SK-N-SH (cell line): Measurements from ENCODE around the gene CYB561D2. TPM values are rescaled to one million over a fixed set of nuclear protein-coding genes. Genes with fewer than 3 reads are reported as not detected.

Experiments used
- CTCF ChIA-PET: fragments of 300-600, 350-600 bp; formaldehyde crosslinking; extraction: SDS; loops from one replicate; lab custom pipeline; 2021; lab: Yijun Ruan, JAX
- POLR2A ChIA-PET: fragments of 350-600 bp; sonication (Branson Sonifier 250); formaldehyde crosslinking; extraction: SDS; loops from one replicate; lab custom pipeline; 2020; ENCODE audit warnings: antibody characterized with exemption, inconsistent platforms; lab: Yijun Ruan, JAX
- DNase-seq: peaks from one replicate; pipeline ENCODE4 v3.0.0; 2012
- H2AFZ ChIP-seq: fragments of 200-600 bp; sonication (generic); 2 replicates; pipeline ENCODE4 v1.8.1; 2016; ENCODE audit warnings: antibody characterized with exemption, mild to moderate bottlenecking, low read depth
- H3F3A ChIP-seq: fragments of 200-600 bp; sonication (generic); replicated peaks from 2 replicates; pipeline ENCODE3; 2016; ENCODE audit warnings: antibody characterized with exemption, mild to moderate bottlenecking; ENCODE audit not compliant: insufficient read depth
- H3K27ac ChIP-seq, 2 experiments: fragments of 200-500 bp in 1 of 2; fragments of 200-600 bp in 1 of 2; sonication (Bioruptor generic) in 1 of 2; sonication (generic), shearing (Covaris generic) in 1 of 2; 2 replicates each; pipeline versions ENCODE4 v1.5.1 to v1.6.1; 2014 to 2016; ENCODE audit warnings: low read depth in 2 of 2, inconsistent platforms in 1 of 2, low read length in 1 of 2, mild to moderate bottlenecking in 1 of 2, mixed read lengths in 1 of 2
- H3K27me3 ChIP-seq: fragments of 200-600 bp; sonication (generic), shearing (Covaris generic); 2 replicates; pipeline ENCODE4 v1.6.1; 2016; ENCODE audit warnings: mixed run types; ENCODE audit not compliant: insufficient read depth
- H3K36me3 ChIP-seq, 2 experiments: fragments of 200-500 bp in 1 of 2; fragments of 200-600 bp in 1 of 2; sonication (Bioruptor generic) in 1 of 2; sonication (generic) in 1 of 2; replicated peaks in 1 of 2; 2 replicates each; pipeline versions ENCODE3 to v1.5.1; 2014 to 2016; ENCODE audit warnings: low read length in 1 of 2, mild to moderate bottlenecking in 1 of 2; ENCODE audit not compliant: insufficient read depth in 2 of 2, control insufficient read depth in 1 of 2
- H3K4me1 ChIP-seq, 2 experiments: fragments of 200-500 bp in 1 of 2; fragments of 200-600 bp in 1 of 2; sonication (Bioruptor generic) in 1 of 2; sonication (generic), shearing (Covaris generic) in 1 of 2; 2 replicates each; pipeline versions ENCODE4 v1.5.1 to v1.6.1; 2014 to 2016; ENCODE audit warnings: low read depth in 1 of 2, low read length in 1 of 2, mixed run types in 1 of 2; ENCODE audit not compliant: insufficient read depth in 2 of 2, control insufficient read depth in 1 of 2
- H3K4me2 ChIP-seq: fragments of 200-600 bp; sonication (generic), shearing (Covaris generic); 2 replicates; pipeline ENCODE4 v1.6.1; 2017; ENCODE audit warnings: mixed run types
- H3K4me3 ChIP-seq, 2 experiments: fragments of 200-500 bp in 1 of 2; fragments of 200-600 bp in 1 of 2; sonication (Bioruptor generic) in 1 of 2; sonication (generic), shearing (Covaris generic) in 1 of 2; 2 replicates each; pipeline versions ENCODE4 v1.5.1 to v1.8.1; 2014 to 2016; ENCODE audit warnings: low read depth in 2 of 2, inconsistent platforms in 1 of 2, low read length in 1 of 2, mild to moderate bottlenecking in 1 of 2, mixed read lengths in 1 of 2, moderate library complexity in 1 of 2
- H3K79me2 ChIP-seq: fragments of 200-600 bp; sonication (generic); 2 replicates; pipeline ENCODE4 v1.8.1; 2017; ENCODE audit warnings: mild to moderate bottlenecking; ENCODE audit not compliant: insufficient read depth
- H3K9ac ChIP-seq: fragments of 200-600 bp; sonication (generic); 2 replicates; pipeline ENCODE4 v1.6.1; 2017; ENCODE audit warnings: mixed run types
- H3K9me2 ChIP-seq: fragments of 200-600 bp; sonication (generic); 2 replicates; pipeline ENCODE4 v1.6.1; 2017; ENCODE audit warnings: mixed run types
- H3K9me3 ChIP-seq: fragments of 200-600 bp; sonication (generic); 2 replicates; pipeline ENCODE4 v1.6.1; 2017; ENCODE audit warnings: mixed run types, mild to moderate bottlenecking, moderate library complexity
- H4K20me1 ChIP-seq: fragments of 200-600 bp; sonication (generic); 2 replicates; pipeline ENCODE4 v1.6.1; 2017; ENCODE audit warnings: mild to moderate bottlenecking, mixed run types; ENCODE audit not compliant: insufficient read depth
- CHD2 ChIP-seq: fragments of 150-350 bp; IDR thresholded peaks from 2 replicates; pipeline ENCODE4 v1.6.1; 2018; ENCODE audit warnings: low read length; ENCODE audit not compliant: partially characterized antibody
- CTCF ChIP-seq: fragments of 200-600 bp; sonication (generic); IDR thresholded peaks from 2 replicates; pipeline ENCODE4 v1.6.1; 2017; ENCODE audit warnings: antibody characterized with exemption, mild to moderate bottlenecking, moderate library complexity
- EZH2phosphoT487 ChIP-seq: fragments of 200-600 bp; sonication (generic); IDR thresholded peaks from 2 replicates; pipeline ENCODE4 v1.6.1; 2017; ENCODE audit warnings: low read depth, mixed run types, mild to moderate bottlenecking, antibody characterized with exemption, moderate library complexity, borderline replicate concordance
- FOXJ3 ChIP-seq: sonication (generic); formaldehyde crosslinking; IDR thresholded peaks from 2 replicates; pipeline ENCODE4 v1.5.1; 2020; ENCODE audit warnings: mild to moderate bottlenecking, missing genetic modification reagents
- GABPA ChIP-seq: IDR thresholded peaks from 2 replicates; pipeline ENCODE4 v1.4.0; 2012; ENCODE audit warnings: low read depth, mild to moderate bottlenecking
- GATA2 ChIP-seq: sonication (generic); formaldehyde crosslinking; IDR thresholded peaks from 2 replicates; pipeline ENCODE4 v1.5.0; 2020; ENCODE audit warnings: mild to moderate bottlenecking, missing genetic modification reagents
- JUND ChIP-seq: IDR thresholded peaks from 2 replicates; pipeline ENCODE4 v1.4.0; 2012
- MAX ChIP-seq: IDR thresholded peaks from 2 replicates; pipeline ENCODE4 v1.4.0; 2012; ENCODE audit warnings: low read depth
- NRF1 ChIP-seq: IDR thresholded peaks from 2 replicates; pipeline ENCODE4 v1.6.1; 2012; ENCODE audit warnings: low read depth, mild to moderate bottlenecking, low read length
- RCOR1 ChIP-seq: fragments of 150-350 bp; IDR thresholded peaks from 2 replicates; pipeline ENCODE4 v1.6.1; 2017; ENCODE audit warnings: antibody characterized with exemption, low read length
- TEAD4 ChIP-seq: IDR thresholded peaks from 2 replicates; pipeline ENCODE4 v1.4.0; 2012; ENCODE audit warnings: mild to moderate bottlenecking, borderline replicate concordance; ENCODE audit not compliant: insufficient read depth
- WGBS: methylation state at CpG from one replicate; pipeline ENCODE4 v1.1.6; 2017; ENCODE audit warnings: low lambda C conversion rate; 5-methylcytosine and 5-hydroxymethylcytosine counted together
- polyA plus RNA-seq, 3 experiments: library from polyadenylated mRNA; depleted of rRNA; stranded (reverse); fragments of >200 nt; gene quantifications; 2 replicates each; pipeline ENCODE4 v1.2.3, GENCODE V29; 2012
- TF ChIP-seq, protein P1 (sequence below): IDR thresholded peaks from 2 replicates; pipeline ENCODE4 v1.6.1; 2012; ENCODE audit warnings: mild to moderate bottlenecking, low read depth, low read length, moderate library complexity
- TF ChIP-seq, protein P2 (sequence below): fragments of 150-350 bp; IDR thresholded peaks from 2 replicates; pipeline ENCODE4 v1.6.1; 2016; ENCODE audit warnings: mild to moderate bottlenecking, low read depth, low read length

The CYB561D2 gene
- polyA plus RNA-seq, 1 of the 3 experiments (the other 2 are of a cell fraction): 40.7 TPM

- TF ChIP-seq TEAD4 (no peak), NRF1 (no peak), CHD2 (no peak), CTCF (no peak), EZH2phosphoT487 (no peak), GABPA (no peak)
- TF ChIP-seq, protein P1, sequence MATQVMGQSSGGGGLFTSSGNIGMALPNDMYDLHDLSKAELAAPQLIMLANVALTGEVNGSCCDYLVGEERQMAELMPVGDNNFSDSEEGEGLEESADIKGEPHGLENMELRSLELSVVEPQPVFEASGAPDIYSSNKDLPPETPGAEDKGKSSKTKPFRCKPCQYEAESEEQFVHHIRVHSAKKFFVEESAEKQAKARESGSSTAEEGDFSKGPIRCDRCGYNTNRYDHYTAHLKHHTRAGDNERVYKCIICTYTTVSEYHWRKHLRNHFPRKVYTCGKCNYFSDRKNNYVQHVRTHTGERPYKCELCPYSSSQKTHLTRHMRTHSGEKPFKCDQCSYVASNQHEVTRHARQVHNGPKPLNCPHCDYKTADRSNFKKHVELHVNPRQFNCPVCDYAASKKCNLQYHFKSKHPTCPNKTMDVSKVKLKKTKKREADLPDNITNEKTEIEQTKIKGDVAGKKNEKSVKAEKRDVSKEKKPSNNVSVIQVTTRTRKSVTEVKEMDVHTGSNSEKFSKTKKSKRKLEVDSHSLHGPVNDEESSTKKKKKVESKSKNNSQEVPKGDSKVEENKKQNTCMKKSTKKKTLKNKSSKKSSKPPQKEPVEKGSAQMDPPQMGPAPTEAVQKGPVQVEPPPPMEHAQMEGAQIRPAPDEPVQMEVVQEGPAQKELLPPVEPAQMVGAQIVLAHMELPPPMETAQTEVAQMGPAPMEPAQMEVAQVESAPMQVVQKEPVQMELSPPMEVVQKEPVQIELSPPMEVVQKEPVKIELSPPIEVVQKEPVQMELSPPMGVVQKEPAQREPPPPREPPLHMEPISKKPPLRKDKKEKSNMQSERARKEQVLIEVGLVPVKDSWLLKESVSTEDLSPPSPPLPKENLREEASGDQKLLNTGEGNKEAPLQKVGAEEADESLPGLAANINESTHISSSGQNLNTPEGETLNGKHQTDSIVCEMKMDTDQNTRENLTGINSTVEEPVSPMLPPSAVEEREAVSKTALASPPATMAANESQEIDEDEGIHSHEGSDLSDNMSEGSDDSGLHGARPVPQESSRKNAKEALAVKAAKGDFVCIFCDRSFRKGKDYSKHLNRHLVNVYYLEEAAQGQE: no peak
- TF ChIP-seq, protein P2, sequence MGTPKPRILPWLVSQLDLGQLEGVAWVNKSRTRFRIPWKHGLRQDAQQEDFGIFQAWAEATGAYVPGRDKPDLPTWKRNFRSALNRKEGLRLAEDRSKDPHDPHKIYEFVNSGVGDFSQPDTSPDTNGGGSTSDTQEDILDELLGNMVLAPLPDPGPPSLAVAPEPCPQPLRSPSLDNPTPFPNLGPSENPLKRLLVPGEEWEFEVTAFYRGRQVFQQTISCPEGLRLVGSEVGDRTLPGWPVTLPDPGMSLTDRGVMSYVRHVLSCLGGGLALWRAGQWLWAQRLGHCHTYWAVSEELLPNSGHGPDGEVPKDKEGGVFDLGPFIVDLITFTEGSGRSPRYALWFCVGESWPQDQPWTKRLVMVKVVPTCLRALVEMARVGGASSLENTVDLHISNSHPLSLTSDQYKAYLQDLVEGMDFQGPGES: no peak
- Histone ChIP-seq H3K27me3 (no peaks in the 10 kb centered on the region), H4K20me1 (peaks cover 40% of the 10 kb centered on the region), H2AFZ (peak overlapping the region; percentile 92), H3K9me2 (no peaks in the 10 kb centered on the region), H3F3A (no peaks in the 10 kb centered on the region), H3K9ac (no peak overlapping the region), H3K4me1 (peaks cover 8 to 49% of the 10 kb centered on the region in 2 experiments; a peak in 2 of 4 replicates), H3K36me3 (peaks cover 18 to 28% of the 10 kb centered on the region in 2 experiments), H3K79me2 (peaks cover 46% of the 10 kb centered on the region), H3K27ac (peak overlapping the region in 1 of 2 experiments; percentile 76; a peak in 2 of 4 replicates), H3K9me3 (no peaks in the 10 kb centered on the region), H3K4me2 (peak overlapping the region; percentile 94), H3K4me3 (peak overlapping the region; percentile 77 to 95; a peak in 3 of 4 replicates)
- WGBS: 25% methylated on average over 8 of the region's 8 CpGs
- no peak for DNase-seq
- ChIA-PET POLR2A (interaction anchor here (0.9 to 1.6 kb wide), 4 partner anchors 8 to 71 kb away, joined by 3 to 11 read pairs (median 4); partner anchors contain the start of genes CYB561D2 and NPRL2), CTCF (interaction anchor here (0.8 to 0.9 kb wide), 2 partner anchors 29 to 31 kb away, joined by 3 read pairs; no protein-coding TSS in a partner anchor)
These were observed 9.1 kb downstream of the CYB561D2 start for GRCh38 chr3:50359760-50360110.

DNA sequence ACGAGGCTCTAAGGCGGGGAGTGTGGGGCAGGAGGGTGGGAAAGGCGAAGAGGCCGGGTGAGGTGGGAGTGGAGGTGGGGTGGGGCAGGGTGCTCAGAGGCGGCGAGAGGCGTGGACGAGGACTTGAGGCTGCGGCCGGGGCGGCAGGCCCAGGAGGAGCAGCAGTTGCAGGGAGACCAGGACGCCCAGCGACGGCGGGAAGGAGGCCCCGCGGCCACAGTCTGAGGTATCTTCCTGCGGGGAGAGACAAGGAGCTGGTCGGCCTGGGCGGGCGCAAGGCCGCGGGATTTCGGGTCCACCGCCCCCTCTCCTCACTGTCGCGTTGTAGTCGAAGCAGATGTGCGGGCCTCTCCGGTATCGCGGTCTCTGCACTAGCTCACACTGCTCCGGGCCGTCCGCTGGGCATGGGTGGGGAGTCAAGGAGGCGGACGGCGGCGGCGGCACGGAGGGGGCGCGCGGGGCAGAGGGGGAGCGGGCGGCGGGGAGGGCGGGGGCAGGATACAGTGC lies 14.0 kb downstream of the CYB561D2 start:
- no peaks in the 10 kb centered on the region for H3K27me3 ChIP-seq
- CTCF ChIA-PET: interaction anchor here (0.9 to 1.4 kb wide), 2 partner anchors 72 to 178 kb away, joined by 3 to 4 read pairs; no protein-coding TSS in a partner anchor

More for the DNA sequence above, 14.0 kb downstream of the CYB561D2 start:
- Histone ChIP-seq H3K4me3 (no peak overlapping the region), H4K20me1 (no peaks in the 10 kb centered on the region), H3K9ac (no peak overlapping the region), H3K9me3 (no peaks in the 10 kb centered on the region), H3K4me1 (peaks cover 0 to 35% of the 10 kb centered on the region in 2 experiments; a peak in 1 of 4 replicates), H3K27ac (no peak overlapping the region; a peak in 1 of 4 replicates), H3K4me2 (no peak overlapping the region), H3K9me2 (no peaks in the 10 kb centered on the region), H2AFZ (no peak overlapping the region), H3K79me2 (no peaks in the 10 kb centered on the region), H3K36me3 (no peaks in the 10 kb centered on the region), H3F3A (no peaks in the 10 kb centered on the region)
- no peak for DNase-seq
- no peak for TF ChIP-seq JUND
- no peak for TF ChIP-seq RCOR1
- no peak for TF ChIP-seq GATA2
- TF ChIP-seq FOXJ3: no peak
- no peak for TF ChIP-seq MAX
- POLR2A ChIA-PET: no interaction called here
- 91% methylated on average over 43 of the region's 48 CpGs for WGBS
